ENCODE data around the gene USP12. TPM values are rescaled to one million over a fixed set of nuclear protein-coding genes. Genes with fewer than 3 reads are reported as not detected.

The USP12 gene
- total and polyA plus RNA-seq, 3 donors from 2014 or later: 24.3 to 30.2 (median 26.1) TPM

DNA sequence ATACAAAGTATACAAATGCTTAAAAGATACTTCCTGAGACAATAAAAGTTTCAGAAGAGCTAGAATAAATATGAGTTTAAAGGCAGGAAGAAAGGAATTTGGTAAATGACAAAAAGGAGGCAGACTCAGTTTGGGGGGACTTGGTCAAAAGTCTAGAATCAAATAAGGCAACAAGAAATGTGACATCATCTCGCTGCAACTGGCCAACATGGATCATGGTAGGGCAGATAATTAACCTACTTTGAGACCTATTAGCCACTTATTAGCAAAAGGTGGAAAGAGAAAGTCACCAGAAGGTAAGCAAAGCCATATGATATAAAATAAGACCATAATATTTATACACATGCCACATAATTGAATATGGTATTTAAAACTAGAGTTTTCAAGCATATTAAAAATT is 5.3 kb downstream of the USP12 start:
- no peaks in the 10 kb centered on the region for H3K27me3 ChIP-seq
- H3K4me1 ChIP-seq: peaks cover 17% of the 10 kb centered on the region
- 88 to 93% methylated on average over 1 of the region's 1 CpG for WGBS, 2 donors
- no peak overlapping the region for H3K4me3 ChIP-seq
- no peak for DNase-seq
- no peaks in the 10 kb centered on the region for H3K36me3 ChIP-seq (ENCODE audit: low read depth, missing control alignments)
- intact Hi-C loops (cut with DNase I; ENCODE audit: low total_unique reads): no loop called here
- TF ChIP-seq, protein P1, sequence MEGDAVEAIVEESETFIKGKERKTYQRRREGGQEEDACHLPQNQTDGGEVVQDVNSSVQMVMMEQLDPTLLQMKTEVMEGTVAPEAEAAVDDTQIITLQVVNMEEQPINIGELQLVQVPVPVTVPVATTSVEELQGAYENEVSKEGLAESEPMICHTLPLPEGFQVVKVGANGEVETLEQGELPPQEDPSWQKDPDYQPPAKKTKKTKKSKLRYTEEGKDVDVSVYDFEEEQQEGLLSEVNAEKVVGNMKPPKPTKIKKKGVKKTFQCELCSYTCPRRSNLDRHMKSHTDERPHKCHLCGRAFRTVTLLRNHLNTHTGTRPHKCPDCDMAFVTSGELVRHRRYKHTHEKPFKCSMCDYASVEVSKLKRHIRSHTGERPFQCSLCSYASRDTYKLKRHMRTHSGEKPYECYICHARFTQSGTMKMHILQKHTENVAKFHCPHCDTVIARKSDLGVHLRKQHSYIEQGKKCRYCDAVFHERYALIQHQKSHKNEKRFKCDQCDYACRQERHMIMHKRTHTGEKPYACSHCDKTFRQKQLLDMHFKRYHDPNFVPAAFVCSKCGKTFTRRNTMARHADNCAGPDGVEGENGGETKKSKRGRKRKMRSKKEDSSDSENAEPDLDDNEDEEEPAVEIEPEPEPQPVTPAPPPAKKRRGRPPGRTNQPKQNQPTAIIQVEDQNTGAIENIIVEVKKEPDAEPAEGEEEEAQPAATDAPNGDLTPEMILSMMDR (IDR thresholded peaks at IDR 0.05): no peak
- no peak for TF ChIP-seq POLR2A (IDR thresholded peaks at IDR 0.05)
- H3K9me3 ChIP-seq: no peaks in the 10 kb centered on the region
- no peak overlapping the region for H3K27ac ChIP-seq

DNA sequence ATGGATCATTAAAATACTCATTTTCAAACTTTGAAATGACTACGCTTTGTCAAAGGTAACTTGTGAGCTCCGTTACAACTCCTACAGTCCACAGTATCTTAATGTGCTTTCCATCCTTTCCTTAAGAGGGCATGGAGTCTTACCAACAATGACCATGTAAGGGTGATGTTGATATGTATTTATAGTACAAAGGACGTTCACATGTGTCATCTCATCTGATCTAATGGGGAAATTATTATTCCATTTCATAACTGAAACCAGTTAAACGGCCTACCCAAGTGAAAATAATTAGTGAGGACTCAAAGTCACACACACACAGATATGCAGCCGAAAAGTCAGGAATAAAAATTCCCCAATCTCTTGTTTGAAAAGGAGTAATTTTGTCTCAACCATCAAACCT is 9.6 kb downstream of the USP12 start:
- DNase-seq: no peak
- intact Hi-C loops (cut with DNase I; ENCODE audit: low total_unique reads): no loop called here
- Histone ChIP-seq H3K9me3 (no peaks in the 10 kb centered on the region), H3K4me1 (peaks cover 5% of the 10 kb centered on the region), H3K36me3 (ENCODE audit: low read depth, missing control alignments) (no peaks in the 10 kb centered on the region), H3K4me3 (no peak overlapping the region), H3K27ac (no peak overlapping the region), H3K27me3 (no peaks in the 10 kb centered on the region)
- WGBS, 2 donors: 76 to 85% methylated on average over 5 of the region's 5 CpGs
- TF ChIP-seq POLR2A (IDR thresholded peaks at IDR 0.05): no peak
- TF ChIP-seq, protein P1 (IDR thresholded peaks at IDR 0.05): no peak

DNA sequence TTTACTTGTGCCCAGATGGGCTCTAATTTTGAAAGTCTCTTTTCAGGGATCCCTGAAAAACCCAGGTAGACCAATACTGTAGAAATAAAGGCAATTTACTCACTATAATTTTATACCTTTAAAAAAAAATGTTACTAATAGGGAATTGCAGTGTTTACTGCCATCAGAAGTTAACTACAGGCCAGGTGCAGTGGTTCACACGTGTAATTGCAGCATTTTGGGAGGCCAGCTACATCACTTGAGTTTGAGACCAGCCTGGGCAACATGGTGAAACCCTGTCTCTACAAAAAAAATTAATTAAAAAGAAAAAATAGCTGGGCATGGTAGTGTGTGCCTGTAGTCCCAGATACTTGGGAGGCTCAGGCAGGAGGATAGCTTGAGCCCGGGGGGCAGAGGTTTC is 10.2 kb downstream of the USP12 start:
- Histone ChIP-seq H3K4me1 (peaks cover 5% of the 10 kb centered on the region), H3K4me3 (no peak overlapping the region), H3K27ac (no peak overlapping the region), H3K36me3 (ENCODE audit: low read depth, missing control alignments) (no peaks in the 10 kb centered on the region), H3K27me3 (no peaks in the 10 kb centered on the region), H3K9me3 (no peaks in the 10 kb centered on the region)
- intact Hi-C loops (cut with DNase I; ENCODE audit: low total_unique reads): no loop called here
- WGBS, 2 donors: 90 to 93% methylated on average over 2 of the region's 2 CpGs
- DNase-seq: no peak
- TF ChIP-seq, protein P1 (IDR thresholded peaks at IDR 0.05): no peak
- TF ChIP-seq POLR2A (IDR thresholded peaks at IDR 0.05): no peak

DNA sequence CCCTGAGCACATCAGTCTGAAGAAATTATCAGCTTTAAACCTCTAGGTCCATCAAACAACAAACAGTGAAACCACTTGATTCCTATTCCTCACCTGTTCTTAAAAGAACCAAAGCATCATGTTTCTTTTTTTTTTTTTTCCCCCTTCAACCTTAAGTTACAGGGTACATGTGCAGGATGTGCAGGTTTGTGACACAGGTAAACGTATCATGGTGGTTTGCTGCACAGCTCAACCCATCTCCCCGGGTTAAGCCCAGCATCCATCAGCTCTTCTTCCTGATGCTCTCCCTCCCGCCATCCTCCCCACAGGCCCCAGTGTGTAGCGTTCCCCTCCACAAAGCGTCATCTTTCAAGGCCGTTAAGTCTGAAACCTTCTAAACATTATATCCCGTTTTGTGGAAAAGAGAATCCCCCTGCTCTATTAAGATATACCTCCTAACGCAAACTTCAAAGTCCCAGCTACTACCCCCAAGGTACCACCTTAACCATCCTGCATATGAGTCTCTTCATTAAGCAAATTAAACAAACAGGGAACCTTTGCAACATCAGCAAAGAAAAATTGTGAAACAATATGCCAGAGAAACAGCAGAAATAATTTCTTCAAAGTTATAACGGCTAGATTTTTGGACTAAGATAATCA is 10.8 kb downstream of the USP12 start:
- intact Hi-C loops (cut with DNase I; ENCODE audit: low total_unique reads): no loop called here
- no peak for DNase-seq
- Histone ChIP-seq H3K4me3 (no peak overlapping the region), H3K4me1 (peaks cover 5% of the 10 kb centered on the region), H3K36me3 (ENCODE audit: low read depth, missing control alignments) (no peaks in the 10 kb centered on the region), H3K27ac (no peak overlapping the region), H3K9me3 (no peaks in the 10 kb centered on the region), H3K27me3 (no peaks in the 10 kb centered on the region)
- TF ChIP-seq, protein P1 (IDR thresholded peaks at IDR 0.05): no peak
- TF ChIP-seq POLR2A (IDR thresholded peaks at IDR 0.05): no peak
- WGBS, 2 donors: 91 to 92% methylated on average over 9 of the region's 9 CpGs
